NB4 (cell line): ENCODE measurements around the gene MLEC.

Source experiments
- MYC ChIP-seq: IDR thresholded peaks from 2 replicates; pipeline ENCODE4 v1.6.1; 2011; ENCODE audit warnings: low read depth, low read length
- POLR2A ChIP-seq: IDR thresholded peaks from 2 replicates; pipeline ENCODE4 v1.6.1; 2011; ENCODE audit warnings: mild to moderate bottlenecking; ENCODE audit not compliant: insufficient read length; ENCODE audit errors: extremely low read depth
- TF ChIP-seq, protein P1 (sequence below): IDR thresholded peaks from one replicate; pipeline ENCODE4 v1.5.1; 2012; ENCODE audit warnings: low read depth, low read length
- TF ChIP-seq, protein P2 (sequence below): IDR thresholded peaks from 2 replicates; pipeline ENCODE4 v1.6.1; 2011; ENCODE audit warnings: low read depth, low read length

- TF ChIP-seq, protein P1, sequence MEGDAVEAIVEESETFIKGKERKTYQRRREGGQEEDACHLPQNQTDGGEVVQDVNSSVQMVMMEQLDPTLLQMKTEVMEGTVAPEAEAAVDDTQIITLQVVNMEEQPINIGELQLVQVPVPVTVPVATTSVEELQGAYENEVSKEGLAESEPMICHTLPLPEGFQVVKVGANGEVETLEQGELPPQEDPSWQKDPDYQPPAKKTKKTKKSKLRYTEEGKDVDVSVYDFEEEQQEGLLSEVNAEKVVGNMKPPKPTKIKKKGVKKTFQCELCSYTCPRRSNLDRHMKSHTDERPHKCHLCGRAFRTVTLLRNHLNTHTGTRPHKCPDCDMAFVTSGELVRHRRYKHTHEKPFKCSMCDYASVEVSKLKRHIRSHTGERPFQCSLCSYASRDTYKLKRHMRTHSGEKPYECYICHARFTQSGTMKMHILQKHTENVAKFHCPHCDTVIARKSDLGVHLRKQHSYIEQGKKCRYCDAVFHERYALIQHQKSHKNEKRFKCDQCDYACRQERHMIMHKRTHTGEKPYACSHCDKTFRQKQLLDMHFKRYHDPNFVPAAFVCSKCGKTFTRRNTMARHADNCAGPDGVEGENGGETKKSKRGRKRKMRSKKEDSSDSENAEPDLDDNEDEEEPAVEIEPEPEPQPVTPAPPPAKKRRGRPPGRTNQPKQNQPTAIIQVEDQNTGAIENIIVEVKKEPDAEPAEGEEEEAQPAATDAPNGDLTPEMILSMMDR, result no peak
- TF ChIP-seq POLR2A, result no peak
- TF ChIP-seq MYC, result no peak
- TF ChIP-seq, protein P2, sequence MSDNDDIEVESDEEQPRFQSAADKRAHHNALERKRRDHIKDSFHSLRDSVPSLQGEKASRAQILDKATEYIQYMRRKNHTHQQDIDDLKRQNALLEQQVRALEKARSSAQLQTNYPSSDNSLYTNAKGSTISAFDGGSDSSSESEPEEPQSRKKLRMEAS, result no peak
Observed at GRCh38 chr12:120649442-120650232, 37.3 kb upstream of the MLEC start.
